Measurements from ENCODE around the gene MAGEB6B.
"Not testable (repeated sequence)": the region's sequence is repeated elsewhere in the genome, so short reads cannot be mapped to it uniquely, and the experiment has no call there.

Gene MAGEB6B

GRCh38 chrX:26160301-26160700, at the start of gene MAGEB6B:
Gene MAGEB6B, plus strand, starts transcription at chrX:26160601. Its CDS starts 0 bp downstream, at chrX:26160601.
- DNase-seq = no peak

- no peak for DNase-seq
Observed at GRCh38 chrX:26138274-26138673, 22.1 kb upstream of the MAGEB6B start, which contains the start of gene MAGEB18. Gene MAGEB18, plus strand, starts transcription at chrX:26138343. Its CDS starts 643 bp downstream, at chrX:26138986.

- DNase-seq = no peak
Observed at GRCh38 chrX:26146024-26146423, 14.4 kb upstream of the MAGEB6B start.

GRCh38 chrX:26192204-26192603, 31.8 kb downstream of the MAGEB6B start, which contains the start of gene MAGEB6:
Gene MAGEB6, plus strand, starts transcription at chrX:26192440. Its CDS starts 1,407 bp downstream, at chrX:26193847.
- no peak for DNase-seq

- DNase-seq = no peak
Observed at GRCh38 chrX:26203561-26203960, 43.2 kb downstream of the MAGEB6B start.

GRCh38 chrX:26204717-26205116, 44.3 kb downstream of the MAGEB6B start:
- DNase-seq = not testable (repeated sequence)

- DNase-seq = no peak
Observed at GRCh38 chrX:26208012-26208411, 47.6 kb downstream of the MAGEB6B start.
